Measurements from ENCODE around the gene MAP4.

DNA sequence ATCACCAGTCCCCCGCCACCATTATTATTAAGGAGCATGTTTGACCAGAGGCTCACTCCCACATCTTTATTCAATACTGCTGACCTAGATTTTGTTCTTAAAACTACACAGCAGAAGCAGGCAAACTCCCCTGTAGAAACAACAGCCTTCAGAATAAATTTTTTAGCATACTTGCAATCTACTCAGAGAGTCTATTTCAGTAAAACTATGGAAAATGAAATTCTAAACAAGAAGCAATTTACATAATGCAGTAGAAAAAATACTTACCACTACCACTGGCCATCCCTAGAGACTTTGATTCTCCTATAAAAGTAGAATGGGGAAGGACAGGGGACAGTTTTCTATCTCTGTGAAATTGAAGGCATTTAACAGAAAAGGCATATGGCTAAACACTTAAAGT lies 76.0 kb downstream of the MAP4 start:
- TF ChIP-seq, protein P1, sequence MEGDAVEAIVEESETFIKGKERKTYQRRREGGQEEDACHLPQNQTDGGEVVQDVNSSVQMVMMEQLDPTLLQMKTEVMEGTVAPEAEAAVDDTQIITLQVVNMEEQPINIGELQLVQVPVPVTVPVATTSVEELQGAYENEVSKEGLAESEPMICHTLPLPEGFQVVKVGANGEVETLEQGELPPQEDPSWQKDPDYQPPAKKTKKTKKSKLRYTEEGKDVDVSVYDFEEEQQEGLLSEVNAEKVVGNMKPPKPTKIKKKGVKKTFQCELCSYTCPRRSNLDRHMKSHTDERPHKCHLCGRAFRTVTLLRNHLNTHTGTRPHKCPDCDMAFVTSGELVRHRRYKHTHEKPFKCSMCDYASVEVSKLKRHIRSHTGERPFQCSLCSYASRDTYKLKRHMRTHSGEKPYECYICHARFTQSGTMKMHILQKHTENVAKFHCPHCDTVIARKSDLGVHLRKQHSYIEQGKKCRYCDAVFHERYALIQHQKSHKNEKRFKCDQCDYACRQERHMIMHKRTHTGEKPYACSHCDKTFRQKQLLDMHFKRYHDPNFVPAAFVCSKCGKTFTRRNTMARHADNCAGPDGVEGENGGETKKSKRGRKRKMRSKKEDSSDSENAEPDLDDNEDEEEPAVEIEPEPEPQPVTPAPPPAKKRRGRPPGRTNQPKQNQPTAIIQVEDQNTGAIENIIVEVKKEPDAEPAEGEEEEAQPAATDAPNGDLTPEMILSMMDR (IDR thresholded peaks at IDR 0.05; ENCODE audit: low read depth, low read length, poor library complexity, severe bottlenecking): no peak
- no peak for TF ChIP-seq EZH2phosphoT487 (IDR thresholded peaks at IDR 0.05; ENCODE audit: borderline replicate concordance, low read length)
